ENCODE data around the gene LDHA.

LDHA gene

GRCh38 chr11:18394275-18394927, at the start of gene LDHA:
TSS of gene LDHA (plus strand) at chr11:18394563. CDS start at chr11:18396843, 2,280 bp downstream.
- DNase-seq = peak; percentile 95

GRCh38 chr11:18347471-18348125, 46.8 kb upstream of the LDHA start:
- DNase-seq = no peak

- DNase-seq = no peak
Measured at GRCh38 chr11:18352581-18352980, 41.8 kb upstream of the LDHA start.

GRCh38 chr11:18358646-18359045, 35.7 kb upstream of the LDHA start:
- DNase-seq = no peak

- DNase-seq = no peak
Measured at GRCh38 chr11:18361154-18361553, 33.2 kb upstream of the LDHA start.

GRCh38 chr11:18364495-18365073, 29.8 kb upstream of the LDHA start:
- no peak for DNase-seq

GRCh38 chr11:18365741-18366140, 28.6 kb upstream of the LDHA start:
- DNase-seq = no peak

- no peak for DNase-seq
Measured at GRCh38 chr11:18366286-18366685, 28.1 kb upstream of the LDHA start.

GRCh38 chr11:18367431-18367830, 26.9 kb upstream of the LDHA start:
- no peak for DNase-seq

- no peak for DNase-seq
Measured at GRCh38 chr11:18368221-18368620, 26.1 kb upstream of the LDHA start.

GRCh38 chr11:18369398-18369797, 25.0 kb upstream of the LDHA start:
- DNase-seq = no peak

- DNase-seq = no peak
Measured at GRCh38 chr11:18371279-18371678, 23.1 kb upstream of the LDHA start.

- no peak for DNase-seq
Measured at GRCh38 chr11:18372201-18372600, 22.2 kb upstream of the LDHA start.

- DNase-seq = no peak
Measured at GRCh38 chr11:18374956-18375355, 19.4 kb upstream of the LDHA start.

- DNase-seq = no peak
Measured at GRCh38 chr11:18375941-18376340, 18.4 kb upstream of the LDHA start.

- DNase-seq = no peak
Measured at GRCh38 chr11:18379201-18379600, 15.2 kb upstream of the LDHA start.

- peak; percentile 77 for DNase-seq
Measured at GRCh38 chr11:18383388-18384156, 10.8 kb upstream of the LDHA start.

GRCh38 chr11:18384157-18384641, 10.2 kb upstream of the LDHA start:
- peak; percentile 65 for DNase-seq

- DNase-seq = no peak
Measured at GRCh38 chr11:18390088-18390487, 4.3 kb upstream of the LDHA start.

- DNase-seq = peak; percentile 38
Measured at GRCh38 chr11:18392434-18393321, 1.7 kb upstream of the LDHA start.

GRCh38 chr11:18393581-18394274, 635 bp upstream of the LDHA start:
- DNase-seq = peak; percentile 15
